Spleen (tissue), 13 donors: ENCODE data around the gene FKBP10. TPM values are rescaled to one million over a fixed set of nuclear protein-coding genes. Genes with fewer than 3 reads are reported as not detected.

Experiments
- DNase-seq: peaks from one replicate; pipeline ENCODE4 v3.0.0-alpha.2; 2020
- H3K27ac ChIP-seq, 8 donors: fragments of 200-600 bp; sonication (generic) in 7 of 8; 1 replicate in 4 of 8; 2 replicates in 4 of 8; pipeline versions ENCODE4 v1.5.0 to v1.8.0; 2016 to 2021; ENCODE audit warnings: inconsistent platforms in 4 of 8, mild to moderate bottlenecking in 4 of 8, moderate library complexity in 1 of 8
- H3K27me3 ChIP-seq, 7 donors: fragments of 200-600 bp; sonication (generic) in 6 of 7; replicated peaks in 1 of 7; 1 replicate in 4 of 7; 2 replicates in 3 of 7; pipeline versions ENCODE4 v1.5.0 to v1.8.0; 2016 to 2021; ENCODE audit warnings: inconsistent platforms in 3 of 7, mild to moderate bottlenecking in 1 of 7
- H3K36me3 ChIP-seq, 6 donors: fragments of 200-600 bp; sonication (generic) in 5 of 6; 1 replicate in 4 of 6; 2 replicates in 2 of 6; pipeline versions ENCODE4 v1.5.0 to v1.8.0; 2016 to 2021; ENCODE audit warnings: inconsistent platforms in 2 of 6
- H3K4me1 ChIP-seq, 6 donors: fragments of 200-600 bp; sonication (generic) in 5 of 6; 1 replicate in 3 of 6; 2 replicates in 3 of 6; pipeline versions ENCODE4 v1.5.0 to v1.8.0; 2016 to 2021; ENCODE audit warnings: inconsistent platforms in 3 of 6
- H3K4me3 ChIP-seq, 8 donors: fragments of 200-600 bp; sonication (generic) in 7 of 8; 1 replicate in 4 of 8; 2 replicates in 4 of 8; pipeline versions ENCODE4 v1.5.0 to v1.8.0; 2016 to 2021; ENCODE audit warnings: inconsistent platforms in 4 of 8, mild to moderate bottlenecking in 4 of 8, moderate library complexity in 2 of 8
- H3K9me3 ChIP-seq, 8 donors: fragments of 200-600 bp; sonication (generic) in 7 of 8; 1 replicate in 4 of 8; 2 replicates in 4 of 8; pipeline versions ENCODE4 v1.5.0 to v1.8.0; 2016 to 2021; ENCODE audit warnings: inconsistent platforms in 4 of 8
- CTCF ChIP-seq, 11 experiments: fragments of 200-600 bp in 7 of 11; fragments of 450-650 bp in 4 of 11; sonication (generic) in 4 of 11; IDR thresholded peaks in 8 of 11; conservative IDR thresholded peaks in 3 of 11; 1 replicate in 7 of 11; 2 replicates in 4 of 11; pipeline versions ENCODE4 v1.4.0 to v1.8.0; 2016 to 2021; ENCODE audit warnings: antibody characterized with exemption in 11 of 11, inconsistent platforms in 4 of 11, mild to moderate bottlenecking in 1 of 11
- POLR2A ChIP-seq, 3 donors: fragments of 450-650 bp; IDR thresholded peaks; one replicate each; pipeline ENCODE4 v1.5.1; 2017; ENCODE audit warnings: antibody characterized with exemption in 3 of 3, mild to moderate bottlenecking in 1 of 3
- POLR2AphosphoS5 ChIP-seq, 3 donors: sonication (generic); formaldehyde crosslinking; IDR thresholded peaks; one replicate each; pipeline ENCODE4 v1.5.1; 2017; ENCODE audit warnings: antibody characterized with exemption in 3 of 3
- WGBS, 5 donors: extraction: QIAGEN DNeasy Blood & Tissue Kit in 3 of 5; methylation state at CpG; one replicate each; pipeline versions ENCODE4 v1.1.5 to v1.1.7; 2013 to 2018; 5-methylcytosine and 5-hydroxymethylcytosine counted together
- intact Hi-C: fragments of 100-400 bp; cut with DNase I; formaldehyde crosslinking; loops from one replicate; pipeline ENCODE4 v1.15.0; 2023; ENCODE audit warnings: low total_unique reads
- long read RNA-seq, 2 donors: transcript quantifications; one replicate each; lab custom pipeline, GENCODE V29; 2026
- polyA plus RNA-seq, 3 donors: library from polyadenylated mRNA; stranded (reverse); fragments of 200-250 nt; gene quantifications; one replicate each; pipeline ENCODE4 v1.2.1, GENCODE V29; 2013
- total RNA-seq, 7 donors: library from RNA; depleted of rRNA in 3 of 7; stranded (reverse); fragments of >200 nt in 3 of 7; fragmentation: NEBNext Ultra II Directional in 4 of 7; extraction: Animal tissue kit (Norgen Biotek cat#: 25700) in 4 of 7; gene quantifications; one replicate each; pipeline versions ENCODE4 v1.1.0 to v1.2.1, GENCODE V29; 2016 to 2021
- donor health status: healthy with polysubstance abuse.
- donor health status: DM: no; HTN: no; CAD: no; lungs with moderate emphysema.
- donor health status: DM: no; HTN: no; CAD: no.
- donor health status: Bipolar disorder and iron deficiency.
- donor health status: healthy.
- donor health status: DM: no; HTN: no; CAD: no.
- donor health status: DM: yes; HTN: yes; CAD: no.

Gene FKBP10, protein sequence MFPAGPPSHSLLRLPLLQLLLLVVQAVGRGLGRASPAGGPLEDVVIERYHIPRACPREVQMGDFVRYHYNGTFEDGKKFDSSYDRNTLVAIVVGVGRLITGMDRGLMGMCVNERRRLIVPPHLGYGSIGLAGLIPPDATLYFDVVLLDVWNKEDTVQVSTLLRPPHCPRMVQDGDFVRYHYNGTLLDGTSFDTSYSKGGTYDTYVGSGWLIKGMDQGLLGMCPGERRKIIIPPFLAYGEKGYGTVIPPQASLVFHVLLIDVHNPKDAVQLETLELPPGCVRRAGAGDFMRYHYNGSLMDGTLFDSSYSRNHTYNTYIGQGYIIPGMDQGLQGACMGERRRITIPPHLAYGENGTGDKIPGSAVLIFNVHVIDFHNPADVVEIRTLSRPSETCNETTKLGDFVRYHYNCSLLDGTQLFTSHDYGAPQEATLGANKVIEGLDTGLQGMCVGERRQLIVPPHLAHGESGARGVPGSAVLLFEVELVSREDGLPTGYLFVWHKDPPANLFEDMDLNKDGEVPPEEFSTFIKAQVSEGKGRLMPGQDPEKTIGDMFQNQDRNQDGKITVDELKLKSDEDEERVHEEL
- 10 to 100 TPM; 14.8 to 30.8 (median 16.7) TPM for total RNA-seq
- polyA plus RNA-seq = 10 to 100 TPM in 1 of 3 donors, 1 to 10 TPM in 2; 9.6 to 18.9 (median 9.9) TPM
- long read RNA-seq, donor 1, transcript FKBP10-201 (10 exons, 2,662 nt) = major isoform, 13 of 38 reads
- long read RNA-seq, donor 1, partial matches to known transcripts = 20 of 38 reads
- long read RNA-seq, donor 1, other reads (novel, unspliced or antisense) = 0 of 38 reads
- long read RNA-seq, donor 2, transcript FKBP10-201 (10 exons, 2,662 nt) = major isoform, 15 of 19 reads
- long read RNA-seq, donor 2, partial matches to known transcripts = 0 of 19 reads
- long read RNA-seq, donor 2, other reads (novel, unspliced or antisense) = 0 of 19 reads

DNA sequence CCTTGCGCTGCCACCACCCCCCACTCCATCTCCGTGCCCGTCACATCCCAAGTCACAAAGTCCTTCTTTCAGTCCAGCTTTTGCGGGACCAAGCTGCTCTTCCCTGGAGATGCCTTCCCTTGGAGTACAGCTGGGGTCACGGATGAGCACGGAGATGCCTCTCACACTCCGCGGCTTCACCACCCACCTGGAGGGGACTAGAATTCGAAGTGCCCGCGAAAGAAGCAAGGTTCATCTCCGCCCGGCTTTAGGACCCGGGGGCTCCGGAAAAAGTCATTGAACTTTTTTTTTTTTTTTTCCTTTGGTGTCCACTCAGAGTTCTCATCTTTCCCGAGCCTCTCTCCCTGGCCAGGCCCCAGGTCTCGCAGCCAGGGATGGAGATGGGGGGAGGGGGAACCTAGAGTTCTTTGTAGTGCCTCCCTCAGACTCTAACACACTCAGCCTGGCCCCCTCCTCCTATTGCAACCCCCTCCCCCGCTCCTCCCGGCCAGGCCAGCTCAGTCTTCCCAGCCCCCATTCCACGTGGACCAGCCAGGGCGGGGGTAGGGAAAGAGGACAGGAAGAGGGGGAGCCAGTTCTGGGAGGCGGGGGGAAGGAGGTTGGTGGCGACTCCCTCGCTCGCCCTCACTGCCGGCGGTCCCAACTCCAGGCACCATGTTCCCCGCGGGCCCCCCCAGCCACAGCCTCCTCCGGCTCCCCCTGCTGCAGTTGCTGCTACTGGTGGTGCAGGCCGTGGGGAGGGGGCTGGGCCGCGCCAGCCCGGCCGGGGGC, at the start of gene FKBP10:
FKBP10 (plus strand) TSS at position 624 of the 771 bp plus-strand sequence; CDS start at position 655, 31 bp downstream.
- 1 to 7% (median 4%) methylated on average over 21 to 35 of the region's 35 CpGs for whole genome bisulfite sequencing, 5 donors
- intact Hi-C loops = no loop called here
- Histone ChIP-seq H3K27ac (peak within 1 kb of the TSS in 7 of 8 donors; percentile 40 to 85 (median 69)), H3K4me3 (peak within 1 kb of the TSS; percentile 64 to 89 (median 74)), H3K4me1 (peaks cover 12 to 43% (median 29%) of the 10 kb centered on the region in 6 donors), H3K36me3 (no peaks in the 10 kb centered on the region), H3K9me3 (no peaks in the 10 kb centered on the region), H3K27me3 (peaks cover 0 to 31% (median 0%) of the 10 kb centered on the region in 7 donors)
- no peak for DNase-seq
- TF ChIP-seq POLR2A (IDR thresholded peaks at IDR 0.05) = no peak
- TF ChIP-seq POLR2AphosphoS5 (IDR thresholded peaks at IDR 0.05) = peak in 1 of 3 donors; percentile 10
- TF ChIP-seq CTCF (IDR thresholded peaks at IDR 0.05 in 8 of 11, conservative IDR thresholded peaks at IDR 0.05 in 3 of 11) = no peak

DNA sequence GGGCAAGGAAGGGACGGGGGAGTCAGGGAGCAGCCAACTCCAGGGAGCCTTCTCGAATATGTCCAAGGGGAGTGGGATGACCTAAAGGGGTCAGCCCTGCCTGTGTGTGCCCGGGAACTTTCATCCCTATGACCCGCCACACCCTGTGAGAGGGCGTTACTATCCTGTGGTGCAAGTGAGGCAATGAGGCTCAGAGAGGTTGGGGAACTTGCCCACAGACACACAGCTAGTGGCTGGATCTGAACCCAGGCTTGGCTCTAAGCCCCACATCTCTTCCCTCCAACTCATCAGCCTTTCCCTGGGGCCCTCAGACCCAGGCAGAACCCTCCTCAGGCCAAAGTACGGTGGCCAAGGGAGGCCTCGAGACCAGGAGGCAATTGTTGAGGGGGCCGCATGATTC, 49.5 kb upstream of the FKBP10 start:
- intact Hi-C loops = no loop called here
- TF ChIP-seq POLR2A (IDR thresholded peaks at IDR 0.05) (no peak), POLR2AphosphoS5 (IDR thresholded peaks at IDR 0.05) (no peak), CTCF (IDR thresholded peaks at IDR 0.05 in 8 of 11, conservative IDR thresholded peaks at IDR 0.05 in 3 of 11) (no peak)
- 88 to 98% (median 92%) methylated on average over 7 to 8 of the region's 8 CpGs for WGBS, 5 donors

GRCh38 chr17:41766135-41766534, 46.7 kb upstream of the FKBP10 start:
- Histone ChIP-seq H3K9me3 (no peaks in the 10 kb centered on the region), H3K4me1 (no peaks in the 10 kb centered on the region), H3K27me3 (no peaks in the 10 kb centered on the region), H3K27ac (no peak overlapping the region), H3K4me3 (no peak overlapping the region), H3K36me3 (peaks cover 0 to 92% (median 39%) of the 10 kb centered on the region in 6 donors)
- intact Hi-C loops = no loop called here
- no peak for DNase-seq
- TF ChIP-seq POLR2A (IDR thresholded peaks at IDR 0.05) (no peak), CTCF (IDR thresholded peaks at IDR 0.05 in 8 of 11, conservative IDR thresholded peaks at IDR 0.05 in 3 of 11) (no peak), POLR2AphosphoS5 (IDR thresholded peaks at IDR 0.05) (no peak)

More for the DNA sequence above, 49.5 kb upstream of the FKBP10 start:
- no peaks in the 10 kb centered on the region for H3K9me3 ChIP-seq
- H3K27ac ChIP-seq = no peak overlapping the region
- no peak overlapping the region for H3K4me3 ChIP-seq
- no peaks in the 10 kb centered on the region for H3K4me1 ChIP-seq
- no peak for DNase-seq
- peaks cover 0 to 88% (median 36%) of the 10 kb centered on the region in 6 donors for H3K36me3 ChIP-seq
- no peaks in the 10 kb centered on the region for H3K27me3 ChIP-seq
